ENCODE measurements around the gene GH1. TPM values are rescaled to one million over a fixed set of nuclear protein-coding genes. Genes with fewer than 3 reads are reported as not detected.
"Not testable (repeated sequence)": the region's sequence is repeated elsewhere in the genome, so short reads cannot be mapped to it uniquely, and the experiment has no call there.

GH1 gene
- total and polyA plus RNA-seq, 4 donors: not detected

DNA sequence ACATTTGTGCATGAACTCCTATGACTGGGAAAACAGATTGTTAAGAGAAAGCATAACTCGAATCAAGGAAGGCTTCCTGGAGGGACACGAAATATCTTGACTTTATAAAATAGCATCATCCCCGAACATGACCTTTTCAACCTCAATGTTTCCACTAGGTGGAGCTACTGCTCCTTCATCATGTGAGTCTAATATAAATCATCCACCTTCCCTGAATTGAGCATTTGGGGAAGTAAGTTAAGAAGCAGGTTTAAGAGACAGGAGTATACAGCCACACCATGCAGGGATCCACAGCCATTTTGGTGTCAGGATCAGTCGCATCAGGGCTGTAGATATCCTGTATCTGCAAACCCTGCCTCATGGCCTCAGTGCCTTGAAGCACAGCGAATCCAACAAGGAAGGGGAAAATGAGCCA is 14.8 kb downstream of the GH1 start:
- not testable (repeated sequence) for H3K27ac ChIP-seq (ENCODE audit: low read depth in 1 of 2, low read length in 2 of 2); H3K36me3 ChIP-seq (ENCODE audit: control insufficient read depth in 4 of 4, insufficient read depth in 3 of 4, low read depth in 1 of 4, low read length in 3 of 4); H3K9ac ChIP-seq (ENCODE audit: low read depth in 1 of 2, low read length in 2 of 2); H3K9me3 ChIP-seq (ENCODE audit: control insufficient read depth in 4 of 4, low read length in 3 of 4); H3K4me1 ChIP-seq (ENCODE audit: control insufficient read depth in 4 of 4, insufficient read depth in 4 of 4, low read length in 3 of 4); H3K4me3 ChIP-seq (ENCODE audit: low read depth in 1 of 3, low read length in 3 of 3); H3K27me3 ChIP-seq (ENCODE audit: control insufficient read depth in 4 of 4, insufficient read depth in 4 of 4, low read length in 3 of 4); DNase-seq (ENCODE audit: low spot score)
- 29% methylated on average over 5 of the region's 5 CpGs for WGBS
- TF ChIP-seq, protein P1, sequence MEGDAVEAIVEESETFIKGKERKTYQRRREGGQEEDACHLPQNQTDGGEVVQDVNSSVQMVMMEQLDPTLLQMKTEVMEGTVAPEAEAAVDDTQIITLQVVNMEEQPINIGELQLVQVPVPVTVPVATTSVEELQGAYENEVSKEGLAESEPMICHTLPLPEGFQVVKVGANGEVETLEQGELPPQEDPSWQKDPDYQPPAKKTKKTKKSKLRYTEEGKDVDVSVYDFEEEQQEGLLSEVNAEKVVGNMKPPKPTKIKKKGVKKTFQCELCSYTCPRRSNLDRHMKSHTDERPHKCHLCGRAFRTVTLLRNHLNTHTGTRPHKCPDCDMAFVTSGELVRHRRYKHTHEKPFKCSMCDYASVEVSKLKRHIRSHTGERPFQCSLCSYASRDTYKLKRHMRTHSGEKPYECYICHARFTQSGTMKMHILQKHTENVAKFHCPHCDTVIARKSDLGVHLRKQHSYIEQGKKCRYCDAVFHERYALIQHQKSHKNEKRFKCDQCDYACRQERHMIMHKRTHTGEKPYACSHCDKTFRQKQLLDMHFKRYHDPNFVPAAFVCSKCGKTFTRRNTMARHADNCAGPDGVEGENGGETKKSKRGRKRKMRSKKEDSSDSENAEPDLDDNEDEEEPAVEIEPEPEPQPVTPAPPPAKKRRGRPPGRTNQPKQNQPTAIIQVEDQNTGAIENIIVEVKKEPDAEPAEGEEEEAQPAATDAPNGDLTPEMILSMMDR (IDR thresholded peaks at IDR 0.05; ENCODE audit: low read depth, low read length, missing input control): peak; percentile 18
- peak; percentile 22 to 44 for TF ChIP-seq RAD21 (IDR thresholded peaks at IDR 0.05)

DNA sequence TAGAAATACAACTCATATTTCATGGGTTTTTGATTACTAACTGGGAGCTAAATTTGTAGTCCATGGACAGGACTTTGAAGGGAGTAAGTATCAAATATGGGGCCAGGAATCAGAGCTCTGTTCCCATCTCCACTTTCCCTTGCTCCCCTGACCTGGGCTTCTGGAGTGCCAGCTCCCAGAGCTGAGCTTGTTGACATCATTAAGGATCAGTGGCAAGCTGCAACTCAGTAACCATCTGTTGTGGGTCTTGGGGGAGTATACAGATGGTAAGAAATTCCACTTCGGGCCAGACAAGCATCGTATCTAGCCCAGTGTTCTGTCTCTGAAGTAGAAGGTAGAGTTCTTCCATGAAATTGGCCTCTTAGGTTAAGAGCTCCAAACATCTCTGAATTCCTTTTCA is 16.7 kb downstream of the GH1 start:
- 92% methylated on average over 2 of the region's 2 CpGs for WGBS
- not testable (repeated sequence) for H3K36me3 ChIP-seq (ENCODE audit: control insufficient read depth in 4 of 4, insufficient read depth in 3 of 4, low read depth in 1 of 4, low read length in 3 of 4); DNase-seq (ENCODE audit: low spot score); H3K4me1 ChIP-seq (ENCODE audit: control insufficient read depth in 4 of 4, insufficient read depth in 4 of 4, low read length in 3 of 4); H3K9ac ChIP-seq (ENCODE audit: low read depth in 1 of 2, low read length in 2 of 2); H3K4me3 ChIP-seq (ENCODE audit: low read depth in 1 of 3, low read length in 3 of 3); H3K27me3 ChIP-seq (ENCODE audit: control insufficient read depth in 4 of 4, insufficient read depth in 4 of 4, low read length in 3 of 4); H3K9me3 ChIP-seq (ENCODE audit: control insufficient read depth in 4 of 4, low read length in 3 of 4); H3K27ac ChIP-seq (ENCODE audit: low read depth in 1 of 2, low read length in 2 of 2)

DNA sequence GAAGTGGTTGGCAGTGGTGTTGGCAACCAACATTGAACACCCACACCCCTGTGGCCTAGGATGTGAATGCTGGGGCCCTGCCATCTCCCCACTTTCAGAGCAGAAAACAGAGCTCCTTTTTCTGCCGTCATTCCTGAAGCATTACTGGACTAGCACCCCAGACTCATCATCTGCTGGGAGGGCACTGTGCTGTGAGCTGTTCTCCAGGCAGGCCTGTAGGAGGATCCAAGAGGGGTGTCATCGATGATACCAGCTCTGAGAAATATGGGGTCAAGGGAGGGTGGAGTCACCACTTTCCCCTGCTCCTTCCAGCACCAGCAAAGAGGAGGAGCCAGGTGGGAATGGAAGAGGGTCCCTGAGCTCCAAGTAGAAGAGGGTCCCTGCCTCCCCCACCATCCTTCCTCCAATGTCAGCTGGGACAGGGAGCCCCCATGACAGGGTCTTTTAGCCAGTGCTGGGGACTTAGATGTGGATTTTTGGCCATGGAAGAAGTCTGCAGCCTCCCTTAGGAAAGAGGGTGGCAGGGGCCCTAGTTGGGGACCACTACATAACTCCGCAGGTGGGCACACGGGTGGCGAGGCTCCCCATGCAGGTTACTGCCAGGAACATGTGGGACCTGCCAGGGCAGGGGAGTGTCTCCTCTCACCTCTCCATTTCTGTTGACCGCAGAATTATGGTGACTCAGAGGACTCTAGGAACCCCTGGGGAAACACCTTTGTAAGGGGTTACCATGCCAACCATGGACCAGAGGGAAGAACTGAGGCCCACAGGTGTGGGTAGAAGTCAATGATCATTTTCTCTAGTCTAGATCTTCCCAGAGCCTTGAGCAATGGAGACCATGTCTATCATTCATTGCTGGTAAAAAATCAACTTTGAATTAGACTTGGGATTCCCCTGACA is 19.5 kb downstream of the GH1 start:
- not testable (repeated sequence) for DNase-seq (ENCODE audit: low spot score); H3K4me3 ChIP-seq (ENCODE audit: low read depth in 1 of 3, low read length in 3 of 3); H3K9me3 ChIP-seq (ENCODE audit: control insufficient read depth in 4 of 4, low read length in 3 of 4); H3K4me1 ChIP-seq (ENCODE audit: control insufficient read depth in 4 of 4, insufficient read depth in 4 of 4, low read length in 3 of 4); H3K27ac ChIP-seq (ENCODE audit: low read depth in 1 of 2, low read length in 2 of 2); H3K9ac ChIP-seq (ENCODE audit: low read depth in 1 of 2, low read length in 2 of 2); H3K36me3 ChIP-seq (ENCODE audit: control insufficient read depth in 4 of 4, insufficient read depth in 3 of 4, low read depth in 1 of 4, low read length in 3 of 4); H3K27me3 ChIP-seq (ENCODE audit: control insufficient read depth in 4 of 4, insufficient read depth in 4 of 4, low read length in 3 of 4)
- WGBS: 88% methylated on average over 6 of the region's 6 CpGs

DNA sequence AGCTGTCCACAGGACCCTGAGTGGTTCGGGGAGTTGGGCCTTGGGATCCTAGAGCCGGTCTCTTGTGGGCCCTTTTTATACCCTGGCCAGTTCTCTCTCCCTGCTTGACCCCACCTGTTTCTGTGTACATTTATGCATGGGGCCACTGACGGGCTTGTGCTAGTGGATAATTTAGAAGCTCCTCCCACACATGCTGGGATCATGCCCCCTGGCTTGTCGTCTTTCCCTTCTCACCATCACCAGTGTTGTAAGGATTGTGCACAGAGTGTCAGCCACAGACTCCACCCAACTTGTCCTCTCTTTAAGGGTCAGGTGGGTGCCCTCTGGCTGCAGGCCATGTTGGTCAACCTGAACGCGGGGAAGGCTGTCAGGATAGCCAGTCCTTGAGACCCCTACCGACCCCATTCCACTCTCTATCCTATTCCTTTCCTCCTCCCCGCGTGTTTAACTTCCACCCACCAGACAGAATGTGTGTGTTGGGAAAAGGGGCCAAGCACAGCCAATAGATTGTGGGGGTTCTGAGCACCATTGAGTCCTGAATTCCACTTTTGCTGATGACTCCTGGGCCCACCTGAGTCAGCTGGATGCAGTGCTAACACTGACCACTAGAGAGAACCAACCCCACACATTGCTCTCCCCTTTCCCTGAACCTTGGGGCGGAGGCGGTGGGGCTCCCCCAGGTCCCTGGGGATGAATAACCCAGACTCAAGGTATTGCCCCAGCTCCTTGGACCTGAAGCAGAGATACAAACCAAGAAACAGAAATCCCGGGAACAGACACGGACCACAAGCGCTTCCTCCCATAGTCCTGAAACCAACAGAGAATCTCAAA is 21.9 kb downstream of the GH1 start, which contains the start of gene CSH1:
TSS of gene CSH1 (minus strand) at position 51 of the 831 bp plus-strand sequence. CDS start 63 bp downstream, outside the sequence.
- WGBS: 89% methylated on average over 10 of the region's 14 CpGs
- not testable (repeated sequence) for H3K4me3 ChIP-seq (ENCODE audit: low read depth in 1 of 3, low read length in 3 of 3); H3K4me1 ChIP-seq (ENCODE audit: control insufficient read depth in 4 of 4, insufficient read depth in 4 of 4, low read length in 3 of 4); H3K9me3 ChIP-seq (ENCODE audit: control insufficient read depth in 4 of 4, low read length in 3 of 4); H3K9ac ChIP-seq (ENCODE audit: low read depth in 1 of 2, low read length in 2 of 2); H3K27ac ChIP-seq (ENCODE audit: low read depth in 1 of 2, low read length in 2 of 2); H3K36me3 ChIP-seq (ENCODE audit: control insufficient read depth in 4 of 4, insufficient read depth in 3 of 4, low read depth in 1 of 4, low read length in 3 of 4); H3K27me3 ChIP-seq (ENCODE audit: control insufficient read depth in 4 of 4, insufficient read depth in 4 of 4, low read length in 3 of 4); DNase-seq (ENCODE audit: low spot score)

DNA sequence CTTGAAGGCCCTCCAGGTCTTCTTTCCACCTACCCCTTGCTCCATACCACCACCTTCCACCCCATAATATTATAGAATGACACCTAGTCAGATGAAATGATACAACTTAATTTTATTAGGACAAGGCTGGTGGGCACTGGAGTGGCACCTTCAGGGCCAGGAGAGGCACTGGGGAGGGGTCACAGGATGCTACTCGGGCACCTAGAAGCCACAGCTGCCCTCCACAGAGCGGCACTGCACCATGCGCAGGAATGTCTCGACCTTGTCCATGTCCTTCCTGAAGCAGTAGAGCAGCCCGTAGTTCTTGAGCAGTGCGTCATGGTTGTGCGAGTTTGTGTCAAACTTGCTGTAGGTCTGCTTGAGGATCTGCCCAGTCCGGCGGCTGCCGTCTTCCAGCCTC is 23.8 kb downstream of the GH1 start:
- not testable (repeated sequence) for H3K36me3 ChIP-seq (ENCODE audit: control insufficient read depth in 4 of 4, insufficient read depth in 3 of 4, low read depth in 1 of 4, low read length in 3 of 4); DNase-seq (ENCODE audit: low spot score); H3K4me3 ChIP-seq (ENCODE audit: low read depth in 1 of 3, low read length in 3 of 3); H3K4me1 ChIP-seq (ENCODE audit: control insufficient read depth in 4 of 4, insufficient read depth in 4 of 4, low read length in 3 of 4); H3K9ac ChIP-seq (ENCODE audit: low read depth in 1 of 2, low read length in 2 of 2); H3K27me3 ChIP-seq (ENCODE audit: control insufficient read depth in 4 of 4, insufficient read depth in 4 of 4, low read length in 3 of 4); H3K27ac ChIP-seq (ENCODE audit: low read depth in 1 of 2, low read length in 2 of 2); H3K9me3 ChIP-seq (ENCODE audit: control insufficient read depth in 4 of 4, low read length in 3 of 4)
- WGBS: 98% methylated on average over 6 of the region's 10 CpGs

DNA sequence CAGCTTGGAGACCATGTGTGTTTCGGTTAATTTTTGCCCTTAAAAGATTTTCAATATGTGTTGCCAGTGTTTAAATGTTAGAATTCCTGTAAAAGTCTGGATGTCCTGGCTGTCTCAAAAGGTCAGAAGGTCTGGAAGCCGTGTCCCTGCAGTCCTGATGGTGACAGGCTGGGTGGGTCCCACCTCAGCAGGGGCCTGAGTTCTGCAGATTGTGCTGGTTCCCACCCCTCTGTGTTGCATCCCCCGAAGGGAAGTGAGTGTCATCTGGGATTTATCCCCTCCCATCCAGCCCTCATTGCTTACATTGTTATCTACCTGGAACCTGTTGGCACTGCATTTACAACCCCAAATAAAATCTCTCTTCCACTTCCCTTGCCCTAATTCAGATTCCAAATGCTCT is 24.6 kb downstream of the GH1 start:
- H3K4me3 ChIP-seq (ENCODE audit: low read depth in 1 of 3, low read length in 3 of 3); H3K27me3 ChIP-seq (ENCODE audit: control insufficient read depth in 4 of 4, insufficient read depth in 4 of 4, low read length in 3 of 4); H3K9ac ChIP-seq (ENCODE audit: low read depth in 1 of 2, low read length in 2 of 2); H3K9me3 ChIP-seq (ENCODE audit: control insufficient read depth in 4 of 4, low read length in 3 of 4); H3K27ac ChIP-seq (ENCODE audit: low read depth in 1 of 2, low read length in 2 of 2); DNase-seq (ENCODE audit: low spot score); H3K36me3 ChIP-seq (ENCODE audit: control insufficient read depth in 4 of 4, insufficient read depth in 3 of 4, low read depth in 1 of 4, low read length in 3 of 4); H3K4me1 ChIP-seq (ENCODE audit: control insufficient read depth in 4 of 4, insufficient read depth in 4 of 4, low read length in 3 of 4): not testable (repeated sequence)
- 80% methylated on average over 3 of the region's 3 CpGs for WGBS

DNA sequence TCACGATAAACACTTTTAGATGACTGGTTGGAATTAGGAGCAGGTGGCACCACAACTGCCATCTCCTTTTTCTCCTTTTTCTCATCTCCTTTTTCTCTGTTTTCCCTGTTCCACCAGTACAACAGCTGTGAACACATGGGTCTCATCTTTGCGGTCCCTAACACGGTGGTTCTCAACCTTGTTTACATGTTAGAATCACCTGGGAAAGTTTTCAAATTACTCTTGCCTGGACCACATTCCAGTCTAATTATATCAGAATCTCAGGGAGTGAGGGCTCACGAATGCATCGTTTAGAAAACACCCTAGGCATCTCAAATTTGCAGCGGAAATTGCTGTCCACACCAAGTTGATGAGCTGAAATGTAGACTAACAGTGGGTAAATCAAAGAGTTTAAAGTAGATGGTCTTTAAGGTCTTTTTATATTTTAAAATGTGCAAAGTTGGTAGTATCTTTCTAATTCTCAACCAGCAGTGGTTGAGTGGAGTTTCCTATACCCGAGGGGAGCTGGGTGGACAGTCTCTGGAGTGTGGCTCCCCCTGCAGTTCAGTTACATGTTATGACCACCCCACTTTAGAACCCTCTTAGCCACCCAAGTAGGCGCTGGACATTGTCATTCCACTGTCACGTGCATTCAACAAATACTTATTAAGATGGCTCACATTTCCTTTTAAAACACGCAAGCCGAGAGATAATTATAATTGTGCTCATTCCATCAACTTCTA is 26.2 kb downstream of the GH1 start:
- DNase-seq (ENCODE audit: low spot score); H3K27me3 ChIP-seq (ENCODE audit: control insufficient read depth in 4 of 4, insufficient read depth in 4 of 4, low read length in 3 of 4); H3K4me3 ChIP-seq (ENCODE audit: low read depth in 1 of 3, low read length in 3 of 3); H3K36me3 ChIP-seq (ENCODE audit: control insufficient read depth in 4 of 4, insufficient read depth in 3 of 4, low read depth in 1 of 4, low read length in 3 of 4); H3K9ac ChIP-seq (ENCODE audit: low read depth in 1 of 2, low read length in 2 of 2); H3K27ac ChIP-seq (ENCODE audit: low read depth in 1 of 2, low read length in 2 of 2); H3K9me3 ChIP-seq (ENCODE audit: control insufficient read depth in 4 of 4, low read length in 3 of 4); H3K4me1 ChIP-seq (ENCODE audit: control insufficient read depth in 4 of 4, insufficient read depth in 4 of 4, low read length in 3 of 4): not testable (repeated sequence)
- 79% methylated on average over 11 of the region's 11 CpGs for WGBS
